Ectodermal cell (in vitro differentiated cells): ENCODE measurements around the gene KRT9.

ENCODE experiments used
- H3K27ac ChIP-seq: 2 replicates; pipeline ENCODE4 v1.7.0; 2013; ENCODE audit warnings: mild to moderate bottlenecking, low read depth, low read length; ENCODE audit not compliant: insufficient read depth, poor library complexity, severe bottlenecking
- H3K27me3 ChIP-seq: 2 replicates; pipeline ENCODE4 v1.7.0; 2013; ENCODE audit warnings: mild to moderate bottlenecking, low read length; ENCODE audit not compliant: insufficient read depth, control insufficient read depth, poor library complexity, severe bottlenecking
- H3K36me3 ChIP-seq: one replicate; pipeline ENCODE4 v1.7.0; 2013; ENCODE audit warnings: low read length; ENCODE audit not compliant: control insufficient read depth, insufficient read depth
- H3K4me1 ChIP-seq: one replicate; pipeline ENCODE4 v1.7.0; 2013; ENCODE audit warnings: low read length; ENCODE audit not compliant: control insufficient read depth, insufficient read depth
- H3K4me3 ChIP-seq: 2 replicates; pipeline ENCODE4 v1.7.0; 2013; ENCODE audit warnings: low read depth, low read length, control low read depth; ENCODE audit not compliant: insufficient read depth
- H3K9me3 ChIP-seq: 2 replicates; pipeline ENCODE4 v1.7.0; 2013; ENCODE audit warnings: mild to moderate bottlenecking, low read length, moderate library complexity; ENCODE audit not compliant: control insufficient read depth
- WGBS, 2 experiments: methylation state at CpG; one replicate each; pipeline ENCODE4 v1.1.7; 2013; ENCODE audit warnings: missing lambda C conversion rate in 2 of 2; 5-methylcytosine and 5-hydroxymethylcytosine counted together

The KRT9 gene

DNA sequence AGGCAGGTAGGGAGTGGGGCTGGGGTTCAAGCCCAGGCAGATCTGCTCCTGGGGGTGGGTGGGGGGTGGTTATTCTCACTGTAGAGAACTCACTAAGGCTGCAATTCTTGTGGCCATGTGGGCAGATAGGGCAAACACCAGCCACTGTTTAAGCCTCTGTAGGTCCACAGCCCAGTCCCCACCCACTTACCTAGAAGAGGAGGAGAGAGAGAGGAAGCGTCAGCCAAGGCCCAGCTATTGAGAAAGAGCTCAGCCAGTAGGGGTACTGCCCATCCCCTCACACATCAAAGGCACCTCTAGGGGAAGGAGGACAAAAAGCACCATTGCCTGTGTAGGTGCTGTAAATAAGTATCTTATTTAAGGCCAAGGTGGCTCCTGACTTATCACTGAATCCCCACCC, 27.8 kb upstream of the KRT9 start:
- no peak overlapping the region for H3K27ac ChIP-seq
- no peak overlapping the region for H3K4me3 ChIP-seq
- WGBS, 2 experiments: 78% methylated on average over 1 of the region's 1 CpG; no CpG with 5 or more reads in 1 of the 2 experiments
- no peaks in the 10 kb centered on the region for H3K4me1 ChIP-seq
- no peaks in the 10 kb centered on the region for H3K36me3 ChIP-seq
- no peaks in the 10 kb centered on the region for H3K9me3 ChIP-seq
- H3K27me3 ChIP-seq: no peaks in the 10 kb centered on the region

DNA sequence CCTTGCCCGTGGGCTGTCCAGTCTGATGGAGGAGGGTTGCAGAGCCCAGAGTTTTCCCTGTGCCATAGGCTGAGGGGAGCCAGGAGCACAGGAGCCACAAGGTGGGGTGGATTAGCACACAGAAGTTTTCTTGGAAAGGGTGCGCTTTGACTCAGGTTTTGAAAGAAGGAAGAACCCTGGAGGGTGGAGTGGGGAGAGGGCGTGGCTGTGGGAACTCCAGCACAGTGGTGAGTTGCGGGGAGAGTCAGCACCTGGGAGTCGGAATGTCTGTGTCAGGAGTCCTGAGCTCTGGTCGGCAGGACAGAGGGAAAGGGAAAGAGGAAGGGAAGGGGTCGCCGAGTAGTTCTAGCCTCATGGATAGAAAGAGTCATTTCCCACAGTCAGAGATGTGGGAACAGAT, 23.7 kb upstream of the KRT9 start:
- peaks cover 14% of the 10 kb centered on the region for H3K4me1 ChIP-seq
- 88 to 93% methylated on average over 8 of the region's 8 CpGs for WGBS, 2 experiments
- H3K4me3 ChIP-seq: no peak overlapping the region
- H3K36me3 ChIP-seq: no peaks in the 10 kb centered on the region
- H3K9me3 ChIP-seq: no peaks in the 10 kb centered on the region
- no peaks in the 10 kb centered on the region for H3K27me3 ChIP-seq
- H3K27ac ChIP-seq: no peak overlapping the region

GRCh38 chr17:41594363-41594915, 22.6 kb upstream of the KRT9 start:
- 64 to 68% methylated on average over 3 of the region's 3 CpGs for WGBS, 2 experiments
- H3K4me3 ChIP-seq: no peak overlapping the region
- no peaks in the 10 kb centered on the region for H3K36me3 ChIP-seq
- H3K9me3 ChIP-seq: no peaks in the 10 kb centered on the region
- peaks cover 14% of the 10 kb centered on the region for H3K4me1 ChIP-seq
- H3K27ac ChIP-seq: no peak overlapping the region
- H3K27me3 ChIP-seq: no peaks in the 10 kb centered on the region

GRCh38 chr17:41593306-41593981, 21.6 kb upstream of the KRT9 start:
- Histone ChIP-seq H3K4me1 (peaks cover 14% of the 10 kb centered on the region), H3K9me3 (no peaks in the 10 kb centered on the region), H3K36me3 (no peaks in the 10 kb centered on the region), H3K27ac (no peak overlapping the region), H3K27me3 (no peaks in the 10 kb centered on the region), H3K4me3 (no peak overlapping the region)
- WGBS, 2 experiments: 74% methylated on average over 8 of the region's 8 CpGs

- peaks cover 14% of the 10 kb centered on the region for H3K4me1 ChIP-seq
- H3K9me3 ChIP-seq: no peaks in the 10 kb centered on the region
- no peak overlapping the region for H3K4me3 ChIP-seq
- no peaks in the 10 kb centered on the region for H3K36me3 ChIP-seq
- H3K27ac ChIP-seq: no peak overlapping the region
- WGBS, 2 experiments: 90 to 91% methylated on average over 12 of the region's 12 CpGs
- no peaks in the 10 kb centered on the region for H3K27me3 ChIP-seq
Measured at GRCh38 chr17:41592601-41593305, 20.9 kb upstream of the KRT9 start.

DNA sequence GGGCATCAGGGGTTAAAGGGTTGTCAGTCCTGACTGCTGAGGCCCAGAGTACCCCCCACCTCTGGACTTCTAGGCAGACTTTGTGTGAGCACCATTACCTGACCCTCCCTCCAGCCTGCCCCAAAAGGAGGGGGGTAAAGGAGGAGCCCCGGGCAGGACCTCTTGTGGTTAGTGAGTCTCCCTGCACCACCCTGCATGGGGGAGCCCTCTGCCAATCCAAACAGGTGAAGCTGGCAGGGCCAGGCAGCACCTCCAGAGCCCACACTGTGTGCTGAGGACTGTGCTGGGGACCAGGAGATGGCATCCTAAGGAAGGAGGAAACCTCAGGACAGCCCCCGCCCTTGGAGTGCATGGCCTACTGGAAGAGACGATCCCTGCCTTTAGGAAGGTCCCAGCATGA, 17.4 kb upstream of the KRT9 start:
- WGBS, 2 experiments: 71 to 92% methylated on average over 3 of the region's 3 CpGs
- Histone ChIP-seq H3K4me3 (no peak overlapping the region), H3K36me3 (no peaks in the 10 kb centered on the region), H3K27me3 (no peaks in the 10 kb centered on the region), H3K9me3 (no peaks in the 10 kb centered on the region), H3K4me1 (peaks cover 18% of the 10 kb centered on the region), H3K27ac (no peak overlapping the region)

- Histone ChIP-seq H3K27ac (no peak overlapping the region), H3K36me3 (no peaks in the 10 kb centered on the region), H3K4me1 (peaks cover 11% of the 10 kb centered on the region), H3K9me3 (no peaks in the 10 kb centered on the region), H3K27me3 (no peaks in the 10 kb centered on the region), H3K4me3 (no peak overlapping the region)
- WGBS, 2 experiments: 94 to 97% methylated on average over 6 to 7 of the region's 8 CpGs
Measured at GRCh38 chr17:41588126-41588810, 16.4 kb upstream of the KRT9 start.

DNA sequence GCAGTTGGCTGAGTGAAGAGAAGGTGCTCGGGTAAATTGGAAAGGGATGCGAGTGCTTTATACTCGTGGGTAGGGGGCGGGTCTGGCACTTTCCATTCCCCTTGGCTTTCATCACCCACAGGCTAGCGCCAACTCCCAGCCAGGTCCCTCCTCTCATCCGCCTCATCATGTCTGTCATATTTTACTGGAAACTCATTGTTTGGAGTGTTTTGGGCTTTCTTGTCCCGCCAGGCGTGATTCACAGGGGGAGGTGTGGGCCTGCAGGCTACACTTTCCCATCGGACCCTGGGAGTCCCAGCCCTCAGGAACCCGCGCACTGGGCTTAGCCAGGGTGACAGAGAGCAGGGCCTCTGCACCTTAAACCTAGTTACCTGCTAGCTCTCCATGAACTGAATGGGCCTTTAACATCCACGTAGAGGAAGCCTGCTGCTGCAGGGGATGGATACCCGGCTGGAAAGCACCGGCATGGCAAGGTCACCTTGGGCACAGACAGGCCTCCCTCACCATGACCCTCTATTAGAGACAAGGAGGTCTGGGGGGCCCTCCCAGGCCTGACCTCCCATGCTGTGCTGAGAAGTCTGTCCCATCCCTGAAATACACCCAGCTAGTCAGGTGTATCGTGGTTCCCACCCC, 15.1 kb upstream of the KRT9 start, which contains the start of gene KRT14:
KRT14 (minus strand) TSS at position 33 of the 633 bp plus-strand sequence. CDS start 61 bp downstream, outside the sequence.
- 86 to 88% methylated on average over 15 of the region's 15 CpGs for WGBS, 2 experiments
- Histone ChIP-seq H3K4me3 (no peak within 1 kb of the TSS), H3K27me3 (no peaks in the 10 kb centered on the region), H3K27ac (no peak within 1 kb of the TSS), H3K36me3 (no peaks in the 10 kb centered on the region), H3K4me1 (peaks cover 4% of the 10 kb centered on the region), H3K9me3 (no peaks in the 10 kb centered on the region)

DNA sequence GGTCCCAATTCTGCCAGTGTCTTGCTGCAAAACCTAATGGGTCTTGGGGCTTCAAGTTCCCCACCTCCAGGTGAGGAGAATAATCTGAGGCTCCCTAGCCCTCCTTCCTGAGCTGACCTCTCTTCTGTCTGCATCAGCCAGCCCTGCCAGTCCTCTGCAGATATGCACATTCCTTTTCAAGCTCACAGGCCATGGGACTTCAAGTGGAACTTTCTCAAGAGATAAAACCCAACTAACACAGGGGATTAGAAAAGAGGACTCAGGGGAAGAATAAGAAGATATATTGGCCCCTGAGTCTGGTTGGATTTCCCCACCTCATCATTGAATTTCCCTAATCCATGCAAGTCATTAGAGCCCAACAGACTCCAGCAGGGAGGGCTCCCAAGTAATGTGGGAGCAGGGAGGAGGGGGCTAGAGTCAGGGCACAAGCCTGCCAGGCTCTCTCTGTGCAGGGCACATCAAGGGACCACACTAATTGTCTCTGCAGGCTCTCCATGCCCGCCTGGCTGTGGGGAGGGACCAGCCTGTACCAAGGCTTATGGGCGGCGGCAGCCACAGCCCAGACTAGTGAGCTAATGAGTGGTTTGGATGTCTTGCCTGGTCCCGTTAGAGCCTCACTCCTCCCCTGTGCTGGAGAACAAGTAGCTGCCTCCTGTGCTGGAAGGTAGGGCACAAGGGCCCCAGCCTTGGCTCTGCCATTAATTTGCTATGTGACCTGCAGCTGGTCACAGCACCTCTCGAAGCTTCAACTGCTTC, 13.6 kb upstream of the KRT9 start:
- H3K27me3 ChIP-seq: no peaks in the 10 kb centered on the region
- no peaks in the 10 kb centered on the region for H3K36me3 ChIP-seq
- 91 to 92% methylated on average over 5 of the region's 5 CpGs for WGBS, 2 experiments
- H3K4me1 ChIP-seq: peaks cover 4% of the 10 kb centered on the region
- no peak overlapping the region for H3K4me3 ChIP-seq
- no peaks in the 10 kb centered on the region for H3K9me3 ChIP-seq
- no peak overlapping the region for H3K27ac ChIP-seq
